Astrocyte (in vitro differentiated cells and primary cell): Measurements from ENCODE around the gene TMPRSS9. TPM values are rescaled to one million over a fixed set of nuclear protein-coding genes. Genes with fewer than 3 reads are reported as not detected.
A peak's percentile ranks its signal among the peaks of the same experiment; 100 is the strongest.

Source experiments
- DNase-seq: peaks from one replicate; pipeline ENCODE4 v3.0.0-alpha.2; 2010; ENCODE audit warnings: low read depth
- FAIRE-seq: peaks from 2 replicates; lab custom pipeline; 2011; peaks lifted over from hg19 to GRCh38; lab: Jason Lieb, UNC
- H2AFZ ChIP-seq: 2 replicates; pipeline ENCODE4 v1.6.0; 2012; ENCODE audit warnings: low read depth, low read length, inconsistent platforms
- H3K27ac ChIP-seq: 2 replicates; pipeline ENCODE4 v1.5.1; 2011; ENCODE audit warnings: low read depth, low read length, inconsistent platforms
- H3K27me3 ChIP-seq: 2 replicates; pipeline ENCODE4 v1.6.0; 2011; ENCODE audit warnings: low read length, inconsistent platforms; ENCODE audit not compliant: insufficient read depth
- H3K36me3 ChIP-seq: 2 replicates; pipeline ENCODE4 v1.5.1; 2011; ENCODE audit warnings: low read length, inconsistent platforms; ENCODE audit not compliant: insufficient read depth
- H3K4me1 ChIP-seq: 2 replicates; pipeline ENCODE4 v1.5.1; 2011; ENCODE audit warnings: low read length, inconsistent platforms; ENCODE audit not compliant: insufficient read depth
- H3K4me2 ChIP-seq: 2 replicates; pipeline ENCODE4 v1.6.0; 2012; ENCODE audit warnings: low read length, inconsistent platforms
- H3K4me3 ChIP-seq: 2 replicates; pipeline ENCODE4 v1.5.1; 2011; ENCODE audit warnings: low read depth, mild to moderate bottlenecking, low read length, inconsistent platforms; ENCODE audit not compliant: insufficient read depth
- H3K79me2 ChIP-seq: 2 replicates; pipeline ENCODE4 v1.6.0; 2012; ENCODE audit warnings: mild to moderate bottlenecking, low read length, inconsistent platforms; ENCODE audit not compliant: insufficient read depth
- H3K9ac ChIP-seq: 2 replicates; pipeline ENCODE4 v1.6.0; 2012; ENCODE audit warnings: mild to moderate bottlenecking, low read length, inconsistent platforms
- H3K9me3 ChIP-seq: 2 replicates; pipeline ENCODE4 v1.5.1; 2012; ENCODE audit warnings: low read depth, mild to moderate bottlenecking, low read length, inconsistent platforms; ENCODE audit not compliant: insufficient read depth
- H4K20me1 ChIP-seq: 2 replicates; pipeline ENCODE4 v1.6.0; 2012; ENCODE audit warnings: low read length, inconsistent platforms; ENCODE audit not compliant: insufficient read depth
- H3K27ac Mint-ChIP-seq: one replicate; pipeline ENCODE4 v1.8.0; 2021; ENCODE audit warnings: mild to moderate bottlenecking, mixed read lengths; ENCODE audit not compliant: unreplicated experiment
- H3K27me3 Mint-ChIP-seq: one replicate; pipeline ENCODE4 v1.8.0; 2021; ENCODE audit warnings: low read depth, mixed read lengths; ENCODE audit not compliant: unreplicated experiment
- H3K36me3 Mint-ChIP-seq: one replicate; pipeline ENCODE4 v1.8.0; 2021; ENCODE audit warnings: low read depth, mixed read lengths; ENCODE audit not compliant: unreplicated experiment
- H3K4me1 Mint-ChIP-seq: one replicate; pipeline ENCODE4 v1.8.0; 2021; ENCODE audit warnings: low read depth, mixed read lengths; ENCODE audit not compliant: unreplicated experiment
- H3K4me3 Mint-ChIP-seq: one replicate; pipeline ENCODE4 v1.8.0; 2021; ENCODE audit warnings: mild to moderate bottlenecking, moderate library complexity, mixed read lengths; ENCODE audit not compliant: unreplicated experiment
- H3K9me3 Mint-ChIP-seq: one replicate; pipeline ENCODE4 v1.8.0; 2021; ENCODE audit warnings: mild to moderate bottlenecking, mixed read lengths; ENCODE audit not compliant: unreplicated experiment
- CTCF ChIP-seq: IDR thresholded peaks from 2 replicates; pipeline ENCODE4 v1.5.1; 2011; ENCODE audit warnings: low read depth, mild to moderate bottlenecking, inconsistent platforms, low read length, moderate library complexity; ENCODE audit not compliant: insufficient read depth
- EZH2 ChIP-seq: IDR thresholded peaks from 2 replicates; pipeline ENCODE4 v1.6.1; 2012; ENCODE audit warnings: mild to moderate bottlenecking, low read length, inconsistent platforms; ENCODE audit not compliant: insufficient read depth
- total RNA-seq: library from RNA; stranded (reverse); gene quantifications from 2 replicates; pipeline ENCODE4 v1.2.1, GENCODE V29; 2021

The TMPRSS9 gene
- total RNA-seq, 1 donor from 2014 or later: 0.16 TPM

GRCh38 chr19:2398735-2399305 lies 38.8 kb downstream of the TMPRSS9 start:
- H3K4me3 ChIP-seq: no peak overlapping the region
- H3K79me2 ChIP-seq: no peaks in the 10 kb centered on the region
- H3K4me1 Mint-ChIP-seq: no peaks in the 10 kb centered on the region
- H3K9me3 ChIP-seq: no peaks in the 10 kb centered on the region
- DNase-seq (no peak), FAIRE-seq (no peak)
- no peak overlapping the region for H3K4me3 Mint-ChIP-seq
- H3K27ac ChIP-seq: no peak overlapping the region
- peaks cover 5% of the 10 kb centered on the region for H3K9me3 Mint-ChIP-seq
- no peak overlapping the region for H3K27ac Mint-ChIP-seq
- no peaks in the 10 kb centered on the region for H3K27me3 ChIP-seq
- H4K20me1 ChIP-seq: no peaks in the 10 kb centered on the region
- H3K36me3 ChIP-seq: no peaks in the 10 kb centered on the region
- H3K36me3 Mint-ChIP-seq: no peaks in the 10 kb centered on the region
- no peak overlapping the region for H2AFZ ChIP-seq
- no peak overlapping the region for H3K9ac ChIP-seq
- H3K27me3 Mint-ChIP-seq: no peaks in the 10 kb centered on the region
- H3K4me2 ChIP-seq: no peak overlapping the region
- H3K4me1 ChIP-seq: no peaks in the 10 kb centered on the region
- no peak for TF ChIP-seq CTCF
- TF ChIP-seq EZH2: no peak

- Histone ChIP-seq H3K4me2 (no peak overlapping the region), H4K20me1 (no peaks in the 10 kb centered on the region), H3K79me2 (no peaks in the 10 kb centered on the region), H3K27me3 (no peaks in the 10 kb centered on the region), H3K4me3 (no peak overlapping the region), H3K9me3 (no peaks in the 10 kb centered on the region), H3K4me1 (no peaks in the 10 kb centered on the region), H3K9ac (no peak overlapping the region), H2AFZ (no peak overlapping the region), H3K36me3 (no peaks in the 10 kb centered on the region), H3K27ac (no peak overlapping the region)
- Mint-ChIP-seq H3K27me3 (no peaks in the 10 kb centered on the region), H3K36me3 (no peaks in the 10 kb centered on the region), H3K4me1 (no peaks in the 10 kb centered on the region), H3K4me3 (no peak overlapping the region), H3K9me3 (peaks cover 6% of the 10 kb centered on the region), H3K27ac (no peak overlapping the region)
- no peak for TF ChIP-seq CTCF
- no peak for TF ChIP-seq EZH2
- FAIRE-seq (no peak), DNase-seq (no peak)
Observed at GRCh38 chr19:2399582-2399981, 39.5 kb downstream of the TMPRSS9 start.

- Histone ChIP-seq H3K9ac (no peak overlapping the region), H3K4me1 (no peaks in the 10 kb centered on the region), H3K79me2 (no peaks in the 10 kb centered on the region), H3K4me2 (no peak overlapping the region), H4K20me1 (no peaks in the 10 kb centered on the region), H3K4me3 (no peak overlapping the region), H2AFZ (no peak overlapping the region), H3K27ac (no peak overlapping the region), H3K36me3 (no peaks in the 10 kb centered on the region), H3K27me3 (no peaks in the 10 kb centered on the region), H3K9me3 (peaks cover 8% of the 10 kb centered on the region)
- Mint-ChIP-seq H3K27ac (no peak overlapping the region), H3K9me3 (peaks cover 14% of the 10 kb centered on the region), H3K36me3 (peaks cover 6% of the 10 kb centered on the region), H3K4me3 (peak overlapping the region; percentile 20), H3K27me3 (peaks cover 4% of the 10 kb centered on the region), H3K4me1 (no peaks in the 10 kb centered on the region)
- DNase-seq: no peak
- no peak for FAIRE-seq
- TF ChIP-seq EZH2: no peak
Observed at GRCh38 chr19:2408247-2408646, 48.2 kb downstream of the TMPRSS9 start.
